Mesothelial cell of epicardium (in vitro differentiated cells): ENCODE measurements around the gene CEACAM19. TPM values are rescaled to one million over a fixed set of nuclear protein-coding genes. Genes with fewer than 3 reads are reported as not detected.

Source experiments
- DNase-seq, 2 experiments: peaks; one replicate each; pipeline ENCODE4 v3.0.0; 2021; ENCODE audit warnings: low spot score in 2 of 2; ENCODE audit not compliant: unreplicated experiment in 2 of 2
- H3K27ac Mint-ChIP-seq: 2 replicates; pipeline ENCODE4 v1.8.0; 2021; ENCODE audit warnings: mixed read lengths
- H3K27me3 Mint-ChIP-seq: 2 replicates; pipeline ENCODE4 v1.8.0; 2021; ENCODE audit warnings: low read depth, mixed read lengths
- H3K36me3 Mint-ChIP-seq: 2 replicates; pipeline ENCODE4 v1.8.0; 2021; ENCODE audit warnings: mixed read lengths
- H3K4me1 Mint-ChIP-seq: 2 replicates; pipeline ENCODE4 v1.8.0; 2021; ENCODE audit warnings: mixed read lengths
- H3K4me3 Mint-ChIP-seq: 2 replicates; pipeline ENCODE4 v1.8.0; 2021; ENCODE audit warnings: mild to moderate bottlenecking, moderate library complexity, mixed read lengths
- H3K9me3 Mint-ChIP-seq: 2 replicates; pipeline ENCODE4 v1.8.0; 2021; ENCODE audit warnings: mixed read lengths
- CTCF ChIP-seq: fragments of 200-600 bp; sonication (generic); IDR thresholded peaks from one replicate; pipeline ENCODE4 v1.5.0; 2021; ENCODE audit warnings: antibody characterized with exemption; ENCODE audit not compliant: unreplicated experiment
- total RNA-seq: library from RNA; stranded (reverse); gene quantifications from 3 replicates; pipeline ENCODE4 v1.2.1, GENCODE V29; 2021

CEACAM19 gene
- total RNA-seq, 1 donor from 2014 or later = 11.2 TPM

GRCh38 chr19:44643605-44644401 is 27.5 kb upstream of the CEACAM19 start, which contains the start of gene PVR:
PVR (plus strand) TSS chr19:44643910; CDS start chr19:44644097, 187 bp downstream.
- H3K4me1 Mint-ChIP-seq = peaks cover 14% of the 10 kb centered on the region

GRCh38 chr19:44644402-44645016 is 26.8 kb upstream of the CEACAM19 start:
- no peak for DNase-seq
- Mint-ChIP-seq H3K4me3 (peak overlapping the region; percentile 86), H3K27me3 (peaks cover 12% of the 10 kb centered on the region), H3K36me3 (peaks cover 8% of the 10 kb centered on the region), H3K4me1 (peaks cover 7% of the 10 kb centered on the region), H3K9me3 (no peaks in the 10 kb centered on the region), H3K27ac (peak overlapping the region; percentile 89)
- TF ChIP-seq CTCF = no peak

More at GRCh38 chr19:44643605-44644401, 27.5 kb upstream of the CEACAM19 start, which contains the start of gene PVR:
- peak within 1 kb of the TSS; percentile 86 for H3K4me3 Mint-ChIP-seq
- peaks cover 12% of the 10 kb centered on the region for H3K27me3 Mint-ChIP-seq
- H3K36me3 Mint-ChIP-seq = peaks cover 8% of the 10 kb centered on the region
- no peaks in the 10 kb centered on the region for H3K9me3 Mint-ChIP-seq
- TF ChIP-seq CTCF = no peak
- peak within 1 kb of the TSS; percentile 89 for H3K27ac Mint-ChIP-seq
- DNase-seq = peak; percentile 49 to 67

- Mint-ChIP-seq H3K27me3 (peaks cover 12% of the 10 kb centered on the region), H3K4me1 (peaks cover 3% of the 10 kb centered on the region), H3K9me3 (no peaks in the 10 kb centered on the region), H3K36me3 (peaks cover 13% of the 10 kb centered on the region), H3K27ac (no peak overlapping the region), H3K4me3 (no peak overlapping the region)
- DNase-seq = no peak
- no peak for TF ChIP-seq CTCF
Observed at GRCh38 chr19:44645407-44646048, 25.8 kb upstream of the CEACAM19 start.

- H3K9me3 Mint-ChIP-seq = no peaks in the 10 kb centered on the region
- no peak overlapping the region for H3K27ac Mint-ChIP-seq
- TF ChIP-seq CTCF = no peak
- peaks cover 12% of the 10 kb centered on the region for H3K27me3 Mint-ChIP-seq
- H3K36me3 Mint-ChIP-seq = peaks cover 13% of the 10 kb centered on the region
- no peak for DNase-seq
- no peak overlapping the region for H3K4me3 Mint-ChIP-seq
- peaks cover 3% of the 10 kb centered on the region for H3K4me1 Mint-ChIP-seq
Observed at GRCh38 chr19:44646049-44646416, 25.2 kb upstream of the CEACAM19 start.

GRCh38 chr19:44647144-44647543 is 24.1 kb upstream of the CEACAM19 start:
- H3K27me3 Mint-ChIP-seq = peaks cover 6% of the 10 kb centered on the region
- peak overlapping the region; percentile 5 for H3K27ac Mint-ChIP-seq
- no peak for DNase-seq
- TF ChIP-seq CTCF = no peak
- H3K36me3 Mint-ChIP-seq = peaks cover 20% of the 10 kb centered on the region
- H3K4me1 Mint-ChIP-seq = peaks cover 3% of the 10 kb centered on the region
- H3K9me3 Mint-ChIP-seq = no peaks in the 10 kb centered on the region
- no peak overlapping the region for H3K4me3 Mint-ChIP-seq
